ENCODE results near the gene FRMD8. TPM values are rescaled to one million over a fixed set of nuclear protein-coding genes. Genes with fewer than 3 reads are reported as not detected.
A peak's percentile ranks its signal among the peaks of the same experiment; 100 is the strongest.

FRMD8 gene
- total RNA-seq, 1 donor from 2014 or later, result 23.5 TPM

DNA sequence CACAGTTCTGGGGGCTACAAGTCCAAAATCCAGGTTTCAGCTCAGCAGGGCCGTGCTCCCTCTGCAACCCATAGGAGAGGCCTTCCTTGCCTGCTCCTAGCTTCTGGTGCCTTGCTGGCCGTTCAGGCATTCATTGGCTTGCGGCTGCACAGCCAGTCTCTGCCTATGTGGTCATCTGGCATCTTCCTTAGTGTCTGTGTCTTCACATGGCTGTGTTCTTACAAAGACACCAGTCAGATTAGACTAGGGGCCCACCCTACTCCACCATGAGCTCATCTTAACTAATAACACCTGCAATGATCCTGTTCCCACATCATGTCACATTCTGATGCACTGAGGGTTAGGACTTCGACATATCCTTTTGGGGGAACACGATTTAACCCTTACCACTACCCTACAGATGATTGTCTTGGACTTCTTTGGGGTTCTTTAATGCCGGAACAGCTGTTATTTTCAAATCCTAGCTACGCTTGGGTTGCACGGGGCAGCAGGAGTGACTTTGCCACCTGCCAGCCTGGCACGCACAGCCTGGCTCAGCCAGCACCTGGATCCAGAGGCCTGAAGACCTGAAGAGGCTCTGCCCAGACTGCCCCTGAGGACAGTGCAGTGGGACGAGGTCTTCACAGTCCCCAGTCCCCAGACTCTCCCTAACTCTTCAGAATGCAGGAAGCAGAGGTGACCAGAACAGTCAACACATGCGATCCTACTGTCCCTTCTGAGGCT, 28.5 kb downstream of the FRMD8 start:
- DNase-seq (ENCODE audit: low spot score in 2 of 2, unreplicated experiment in 2 of 2), result no peak
- Mint-ChIP-seq H3K4me1 (peaks cover 43% of the 10 kb centered on the region), H3K27ac (no peak overlapping the region), H3K27me3 (ENCODE audit: low read depth) (no peaks in the 10 kb centered on the region), H3K4me3 (no peak overlapping the region), H3K36me3 (peaks cover 2% of the 10 kb centered on the region), H3K9me3 (no peaks in the 10 kb centered on the region)
- TF ChIP-seq, protein P1, sequence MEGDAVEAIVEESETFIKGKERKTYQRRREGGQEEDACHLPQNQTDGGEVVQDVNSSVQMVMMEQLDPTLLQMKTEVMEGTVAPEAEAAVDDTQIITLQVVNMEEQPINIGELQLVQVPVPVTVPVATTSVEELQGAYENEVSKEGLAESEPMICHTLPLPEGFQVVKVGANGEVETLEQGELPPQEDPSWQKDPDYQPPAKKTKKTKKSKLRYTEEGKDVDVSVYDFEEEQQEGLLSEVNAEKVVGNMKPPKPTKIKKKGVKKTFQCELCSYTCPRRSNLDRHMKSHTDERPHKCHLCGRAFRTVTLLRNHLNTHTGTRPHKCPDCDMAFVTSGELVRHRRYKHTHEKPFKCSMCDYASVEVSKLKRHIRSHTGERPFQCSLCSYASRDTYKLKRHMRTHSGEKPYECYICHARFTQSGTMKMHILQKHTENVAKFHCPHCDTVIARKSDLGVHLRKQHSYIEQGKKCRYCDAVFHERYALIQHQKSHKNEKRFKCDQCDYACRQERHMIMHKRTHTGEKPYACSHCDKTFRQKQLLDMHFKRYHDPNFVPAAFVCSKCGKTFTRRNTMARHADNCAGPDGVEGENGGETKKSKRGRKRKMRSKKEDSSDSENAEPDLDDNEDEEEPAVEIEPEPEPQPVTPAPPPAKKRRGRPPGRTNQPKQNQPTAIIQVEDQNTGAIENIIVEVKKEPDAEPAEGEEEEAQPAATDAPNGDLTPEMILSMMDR (IDR thresholded peaks at IDR 0.05; ENCODE audit: unreplicated experiment), result no peak

DNA sequence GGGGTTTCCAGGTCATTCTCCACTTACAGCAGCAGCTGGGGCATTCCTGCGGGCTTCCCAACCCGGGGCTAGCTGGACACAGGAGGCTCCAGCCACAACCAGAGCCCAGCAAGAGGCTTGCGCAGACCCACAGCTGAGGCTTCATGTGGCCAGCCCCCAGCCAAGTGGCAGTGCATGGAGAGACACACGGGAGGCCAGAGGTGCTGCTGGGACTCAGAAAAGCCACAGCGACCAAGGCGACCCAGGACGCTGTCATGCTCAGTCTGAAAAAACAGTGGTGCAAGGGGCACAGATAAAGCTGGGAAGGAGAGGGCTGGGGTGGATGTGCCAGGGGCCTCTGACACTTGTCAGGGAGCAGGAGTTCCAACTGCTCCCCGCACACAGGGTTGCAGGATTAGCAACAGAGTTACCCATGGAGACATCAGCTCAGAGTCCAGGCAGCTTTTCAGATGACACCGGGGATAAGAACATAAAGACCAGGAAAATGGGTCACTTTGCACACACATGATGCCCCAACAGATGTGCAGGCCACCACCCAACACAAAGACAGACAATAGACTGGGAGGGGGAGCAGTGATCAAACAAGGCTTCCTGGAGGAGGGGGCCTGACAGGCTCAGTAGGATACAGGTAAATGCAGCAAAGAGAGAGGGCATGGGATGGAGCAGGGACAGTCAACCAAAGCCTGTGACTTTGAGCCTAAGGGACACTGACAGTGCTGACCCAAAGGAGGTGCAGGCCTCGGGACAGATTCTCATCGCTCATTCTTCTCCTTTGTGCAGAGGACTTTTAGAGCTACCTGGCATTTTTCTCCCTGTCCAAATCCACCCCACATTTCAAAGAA, 29.3 kb downstream of the FRMD8 start:
- peak overlapping the region; percentile 57 for H3K4me3 Mint-ChIP-seq
- peak overlapping the region; percentile 16 for H3K27ac Mint-ChIP-seq
- TF ChIP-seq, protein P1 (IDR thresholded peaks at IDR 0.05; ENCODE audit: unreplicated experiment), result no peak
- no peak for DNase-seq (ENCODE audit: low spot score in 2 of 2, unreplicated experiment in 2 of 2)
- no peaks in the 10 kb centered on the region for H3K9me3 Mint-ChIP-seq
- H3K27me3 Mint-ChIP-seq (ENCODE audit: low read depth), result no peaks in the 10 kb centered on the region
- H3K36me3 Mint-ChIP-seq, result peaks cover 2% of the 10 kb centered on the region
- peaks cover 48% of the 10 kb centered on the region for H3K4me1 Mint-ChIP-seq

DNA sequence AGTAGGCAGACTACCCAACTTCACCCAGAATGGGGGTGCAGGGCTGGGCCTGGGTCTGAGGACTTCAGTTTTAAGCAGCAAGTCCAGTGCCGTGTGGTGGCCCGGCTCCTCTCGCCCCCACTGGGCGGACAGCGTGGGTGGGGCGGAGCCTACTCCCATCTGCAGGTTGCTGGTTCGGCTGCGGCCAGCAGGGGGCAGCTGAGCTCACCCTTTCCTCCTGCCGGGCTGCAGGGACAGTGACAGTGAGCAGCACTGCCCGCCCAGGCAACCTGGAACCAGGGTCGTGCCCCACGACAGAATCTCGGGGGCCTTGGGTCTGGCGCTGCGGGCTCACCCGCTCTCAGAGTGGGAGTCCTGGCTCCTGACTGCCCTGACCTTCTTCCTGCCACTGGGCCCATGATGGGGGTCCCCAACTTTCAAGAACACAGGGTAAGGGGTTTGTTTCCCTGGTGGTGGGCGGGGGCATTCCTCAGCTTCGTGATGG, 29.9 kb downstream of the FRMD8 start:
- Mint-ChIP-seq H3K27me3 (ENCODE audit: low read depth) (no peaks in the 10 kb centered on the region), H3K4me1 (peaks cover 55% of the 10 kb centered on the region), H3K4me3 (peak overlapping the region; percentile 57), H3K9me3 (no peaks in the 10 kb centered on the region), H3K36me3 (peaks cover 2% of the 10 kb centered on the region), H3K27ac (peak overlapping the region; percentile 95)
- TF ChIP-seq, protein P1 (IDR thresholded peaks at IDR 0.05; ENCODE audit: unreplicated experiment), result peak; percentile 98
- DNase-seq (ENCODE audit: low spot score in 2 of 2, unreplicated experiment in 2 of 2), result peak; percentile 80 to 96

GRCh38 chr11:65416841-65417701, 30.6 kb downstream of the FRMD8 start:
- H3K27me3 Mint-ChIP-seq (ENCODE audit: low read depth), result no peaks in the 10 kb centered on the region
- DNase-seq (ENCODE audit: low spot score in 2 of 2, unreplicated experiment in 2 of 2), result no peak

More at GRCh38 chr11:65416841-65417701, 30.6 kb downstream of the FRMD8 start:
- Mint-ChIP-seq H3K9me3 (no peaks in the 10 kb centered on the region), H3K36me3 (peaks cover 2% of the 10 kb centered on the region), H3K4me3 (peak overlapping the region; percentile 57), H3K27ac (peak overlapping the region; percentile 95), H3K4me1 (peaks cover 60% of the 10 kb centered on the region)
- TF ChIP-seq, protein P1 (IDR thresholded peaks at IDR 0.05; ENCODE audit: unreplicated experiment), result no peak
